ENCODE data around the gene NT5C2. TPM values are rescaled to one million over a fixed set of nuclear protein-coding genes. Genes with fewer than 3 reads are reported as not detected.

NT5C2 gene
- total and polyA plus RNA-seq, 2 of the 8 experiments (the other 6 are each of a cell fraction or from before 2014, with no cell fraction given), result 35.2 to 106 TPM

DNA sequence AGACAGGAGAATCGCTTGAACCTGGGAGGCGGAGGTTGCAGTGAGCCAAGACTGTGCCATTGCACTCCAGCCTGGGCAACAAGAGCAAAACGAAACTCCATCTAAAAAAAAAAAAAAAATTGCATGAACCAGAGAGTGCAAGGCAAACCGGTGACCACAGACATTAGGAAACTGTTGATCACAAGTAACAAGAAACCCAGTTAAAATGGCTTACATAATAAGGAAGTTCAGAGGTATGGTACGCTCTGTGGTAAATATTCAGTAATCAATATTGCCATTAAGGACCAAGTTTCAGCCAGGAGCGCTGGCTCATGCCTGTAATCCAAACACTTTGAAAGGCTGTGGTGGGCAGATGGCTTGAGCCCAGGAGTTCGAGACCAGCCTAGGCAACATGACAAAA, 9.2 kb upstream of the NT5C2 start:
- no peak overlapping the region for H2AFZ ChIP-seq (ENCODE audit: low read length)

More for the DNA sequence above, 9.2 kb upstream of the NT5C2 start:
- WGBS, 2 experiments (ENCODE audit: extremely low coverage in 1 of 2, insufficient coverage in 1 of 2, insufficient read length in 1 of 2, insufficient replicate concordance in 2 of 2, low coverage in 1 of 2, low lambda C conversion rate in 2 of 2, missing lambda C conversion rate in 1 of 2), result 98% methylated on average over 7 of the region's 7 CpGs; no CpG with 5 or more reads in 1 of the 2 experiments
- FAIRE-seq (no peak), DNase-seq (ENCODE audit: low read depth in 1 of 2, low spot score in 2 of 2) (no peak)
- Histone ChIP-seq H2BK5ac (ENCODE audit: low read depth, low read length) (peak overlapping the region; percentile 26; the same call in 1 of the 2 replicates), H3K9me3 (ENCODE audit: insufficient read depth in 2 of 2, low read depth in 1 of 2, low read length in 1 of 2) (peaks cover 0 to 5% of the 10 kb centered on the region in 2 experiments; a peak in 3 of 4 replicates), H4K20me1 (replicated peaks in 1 of 2; ENCODE audit: control insufficient read depth in 1 of 2, insufficient read depth in 2 of 2, low read length in 2 of 2) (no peaks in the 10 kb centered on the region), H4K5ac (ENCODE audit: insufficient read length, low read depth, low read length) (no peak overlapping the region), H4K8ac (ENCODE audit: extremely low read depth, insufficient read depth, low read length) (no peak overlapping the region), H3K27ac (ENCODE audit: low read depth, low read length) (no peak overlapping the region), H2BK120ac (replicated peaks; ENCODE audit: low read depth, low read length) (peak overlapping the region; percentile 47), H3K79me2 (ENCODE audit: control insufficient read depth in 1 of 2, insufficient read depth in 2 of 2, low read length in 2 of 2) (no peaks in the 10 kb centered on the region), H3K4me1 (replicated peaks in 1 of 4; ENCODE audit: control insufficient read depth in 3 of 4, insufficient read depth in 4 of 4, low read length in 3 of 4) (peaks cover 3 to 19% (median 9%) of the 10 kb centered on the region in 4 experiments; a peak in 5 of 7 replicates), H3K18ac (ENCODE audit: extremely low read depth, low read length) (no peak overlapping the region), H3K23me2 (ENCODE audit: low read depth, low read length) (no peaks in the 10 kb centered on the region), H3K4ac (replicated peaks; ENCODE audit: insufficient read length, low read depth, low read length) (peak overlapping the region; percentile 32), H2BK12ac (ENCODE audit: low read depth, low read length) (peak overlapping the region; percentile 2; the same call in 1 of the 2 replicates), H2BK15ac (ENCODE audit: low read length) (no peak overlapping the region), H3K9ac (replicated peaks in 1 of 4; ENCODE audit: extremely low read depth in 1 of 4, low read depth in 3 of 4, low read length in 3 of 4) (no peak overlapping the region), H2AK5ac (ENCODE audit: low read depth, low read length) (no peak overlapping the region; the same call in 1 of the 2 replicates), H4K91ac (replicated peaks; ENCODE audit: insufficient read length, low read length) (peak overlapping the region; percentile 52), H3K36me3 (ENCODE audit: control insufficient read depth in 2 of 4, insufficient read depth in 4 of 4, low read length in 3 of 4) (no peaks in the 10 kb centered on the region), H3K4me2 (ENCODE audit: insufficient read depth in 1 of 2, low read depth in 2 of 2, low read length in 2 of 2) (no peak overlapping the region), H2BK20ac (ENCODE audit: low read length) (no peak overlapping the region; the same call in 1 of the 2 replicates), H3K79me1 (ENCODE audit: low read depth, low read length) (no peaks in the 10 kb centered on the region), H3K14ac (ENCODE audit: insufficient read length) (no peak overlapping the region), H3K56ac (replicated peaks; ENCODE audit: insufficient read length, low read depth, low read length) (no peak overlapping the region), H3K23ac (ENCODE audit: insufficient read length) (no peak overlapping the region), H3K27me3 (replicated peaks in 1 of 4; ENCODE audit: control insufficient read depth in 3 of 4, extremely low read depth in 1 of 4, insufficient read depth in 3 of 4, low read length in 3 of 4) (no peaks in the 10 kb centered on the region), H3K4me3 (ENCODE audit: extremely low read depth in 1 of 4, insufficient read depth in 2 of 4, low read depth in 3 of 4, low read length in 4 of 4) (no peak overlapping the region)
- POLR2A ChIA-PET (ENCODE audit: partially characterized antibody), result interaction anchor here (1.7 kb wide), 1 partner anchor 9 kb away, joined by 7 read pairs; the partner anchor contains the start of gene NT5C2
- TF ChIP-seq SP1 (IDR thresholded peaks at IDR 0.05; ENCODE audit: low read depth, low read length) (no peak), SUZ12 (IDR thresholded peaks at IDR 0.05; ENCODE audit: low read length) (no peak), TEAD4 (IDR thresholded peaks at IDR 0.05; ENCODE audit: low read depth, low read length) (no peak), NRF1 (IDR thresholded peaks at IDR 0.05; ENCODE audit: low read depth, low read length) (no peak), HDAC2 (IDR thresholded peaks at IDR 0.05; ENCODE audit: borderline replicate concordance in 1 of 2, low read depth in 2 of 2, low read length in 2 of 2) (no peak), BACH1 (IDR thresholded peaks at IDR 0.05; ENCODE audit: low read length) (no peak), SRF (IDR thresholded peaks at IDR 0.05; ENCODE audit: low read depth, low read length) (no peak), ZNF274 (IDR thresholded peaks at IDR 0.05; ENCODE audit: borderline replicate concordance, extremely low read depth, low read length) (no peak), SP2 (IDR thresholded peaks at IDR 0.05; ENCODE audit: low read length) (no peak), BRCA1 (IDR thresholded peaks at IDR 0.05; ENCODE audit: low read depth, low read length) (no peak), JUN (IDR thresholded peaks at IDR 0.05; ENCODE audit: low read depth, low read length) (no peak), JUND (IDR thresholded peaks at IDR 0.05; ENCODE audit: low read length) (no peak), EGR1 (IDR thresholded peaks at IDR 0.05; ENCODE audit: borderline replicate concordance, low read depth, low read length) (no peak), SIX5 (IDR thresholded peaks at IDR 0.05; ENCODE audit: low read depth, low read length) (no peak)
- CTCF ChIA-PET (ENCODE audit: partially characterized antibody), result interaction anchor here (0.8 kb wide), 1 partner anchor 37 kb away, joined by 3 read pairs; no protein-coding TSS in a partner anchor
